Measurements from ENCODE around the gene CDK5RAP1. TPM values are rescaled to one million over a fixed set of nuclear protein-coding genes. Genes with fewer than 3 reads are reported as not detected.
A peak's percentile ranks its signal among the peaks of the same experiment; 100 is the strongest.

Gene CDK5RAP1
- total and polyA plus RNA-seq, 3 experiments from 2014 or later = 33.5 to 46.4 (median 41.6) TPM

GRCh38 chr20:33388268-33388667 lies 13.1 kb downstream of the CDK5RAP1 start:
- POLR2A ChIA-PET = no interaction called here
- CTCF ChIA-PET = no interaction called here
- H3K36me3 Mint-ChIP-seq = peaks cover 0 to 74% (median 17%) of the 10 kb centered on the region in 3 donors
- H3K27ac Mint-ChIP-seq = no peak overlapping the region
- H3K9me3 Mint-ChIP-seq = no peaks in the 10 kb centered on the region
- H3K27me3 Mint-ChIP-seq = no peaks in the 10 kb centered on the region
- H3K4me3 Mint-ChIP-seq = no peak overlapping the region
- no peaks in the 10 kb centered on the region for H3K4me1 ChIP-seq (ENCODE audit: insufficient read depth, low read length)
- no peak overlapping the region for H3K27ac ChIP-seq (ENCODE audit: low read depth, low read length)
- peaks cover 0 to 2% (median 0%) of the 10 kb centered on the region in 3 donors for H3K4me1 Mint-ChIP-seq
- H3K4me3 ChIP-seq (ENCODE audit: low read length) = no peak overlapping the region
- no peaks in the 10 kb centered on the region for H3K9me3 ChIP-seq (ENCODE audit: low read length)
- DNase-seq = no peak
- no peaks in the 10 kb centered on the region for H3K27me3 ChIP-seq (ENCODE audit: insufficient read depth, low read length, poor library complexity, severe bottlenecking)
- H3K36me3 ChIP-seq (ENCODE audit: insufficient read depth, low read length) = peaks cover 38% of the 10 kb centered on the region

- H3K4me1 ChIP-seq (ENCODE audit: insufficient read depth, low read length) = no peaks in the 10 kb centered on the region
- H3K4me1 Mint-ChIP-seq = no peaks in the 10 kb centered on the region
- no peak overlapping the region for H3K27ac ChIP-seq (ENCODE audit: low read depth, low read length)
- no peaks in the 10 kb centered on the region for H3K9me3 Mint-ChIP-seq
- no peaks in the 10 kb centered on the region for H3K27me3 ChIP-seq (ENCODE audit: insufficient read depth, low read length, poor library complexity, severe bottlenecking)
- no peaks in the 10 kb centered on the region for H3K27me3 Mint-ChIP-seq
- POLR2A ChIA-PET = no interaction called here
- peaks cover 1 to 68% (median 16%) of the 10 kb centered on the region in 3 donors for H3K36me3 Mint-ChIP-seq
- no peak for DNase-seq
- no peaks in the 10 kb centered on the region for H3K9me3 ChIP-seq (ENCODE audit: low read length)
- CTCF ChIA-PET = interaction anchor here (1.0 kb wide), 1 partner anchor 14 kb away, joined by 3 read pairs; no protein-coding TSS in a partner anchor
- no peak overlapping the region for H3K4me3 ChIP-seq (ENCODE audit: low read length)
- H3K36me3 ChIP-seq (ENCODE audit: insufficient read depth, low read length) = peaks cover 33% of the 10 kb centered on the region
- no peak overlapping the region for H3K4me3 Mint-ChIP-seq
- H3K27ac Mint-ChIP-seq = peak overlapping the region in 1 of 8 donors; percentile 10
Observed at GRCh38 chr20:33387177-33387576, 14.1 kb downstream of the CDK5RAP1 start.

- POLR2A ChIA-PET = no interaction called here
- Mint-ChIP-seq H3K4me3 (no peak overlapping the region), H3K36me3 (peaks cover 3 to 68% (median 13%) of the 10 kb centered on the region in 3 donors)
Observed at GRCh38 chr20:33386673-33387072, 14.6 kb downstream of the CDK5RAP1 start.

GRCh38 chr20:33377366-33377765 lies 24.0 kb downstream of the CDK5RAP1 start:
- POLR2A ChIA-PET = no interaction called here
- CTCF ChIA-PET = interaction anchor here (1.2 kb wide), 1 partner anchor 24 kb away, joined by 3 read pairs; the partner anchor contains the start of gene CDK5RAP1
- Histone ChIP-seq H3K4me1 (ENCODE audit: insufficient read depth, low read length) (no peaks in the 10 kb centered on the region), H3K9me3 (ENCODE audit: low read length) (no peaks in the 10 kb centered on the region), H3K27ac (ENCODE audit: low read depth, low read length) (no peak overlapping the region), H3K27me3 (ENCODE audit: insufficient read depth, low read length, poor library complexity, severe bottlenecking) (no peaks in the 10 kb centered on the region), H3K4me3 (ENCODE audit: low read length) (no peak overlapping the region), H3K36me3 (ENCODE audit: insufficient read depth, low read length) (peaks cover 29% of the 10 kb centered on the region)
- H3K36me3 Mint-ChIP-seq = peaks cover 17 to 75% (median 20%) of the 10 kb centered on the region in 3 donors
- no peaks in the 10 kb centered on the region for H3K9me3 Mint-ChIP-seq
- H3K4me1 Mint-ChIP-seq = peaks cover 11 to 17% (median 12%) of the 10 kb centered on the region in 3 donors
- peak overlapping the region in 4 of 8 donors; percentile 17 to 83 (median 54) for H3K27ac Mint-ChIP-seq
- H3K27me3 Mint-ChIP-seq = no peaks in the 10 kb centered on the region
- no peak overlapping the region for H3K4me3 Mint-ChIP-seq
- no peak for DNase-seq

More at GRCh38 chr20:33386673-33387072, 14.6 kb downstream of the CDK5RAP1 start:
- H3K4me1 Mint-ChIP-seq = no peaks in the 10 kb centered on the region
- no peaks in the 10 kb centered on the region for H3K9me3 Mint-ChIP-seq
- no peaks in the 10 kb centered on the region for H3K9me3 ChIP-seq (ENCODE audit: low read length)
- DNase-seq = no peak
- CTCF ChIA-PET = interaction anchor here (1.0 kb wide), 1 partner anchor 14 kb away, joined by 3 read pairs; no protein-coding TSS in a partner anchor
- no peaks in the 10 kb centered on the region for H3K4me1 ChIP-seq (ENCODE audit: insufficient read depth, low read length)
- peaks cover 31% of the 10 kb centered on the region for H3K36me3 ChIP-seq (ENCODE audit: insufficient read depth, low read length)
- peak overlapping the region in 1 of 8 donors; percentile 61 for H3K27ac Mint-ChIP-seq
- no peak overlapping the region for H3K4me3 ChIP-seq (ENCODE audit: low read length)
- H3K27ac ChIP-seq (ENCODE audit: low read depth, low read length) = no peak overlapping the region
- H3K27me3 ChIP-seq (ENCODE audit: insufficient read depth, low read length, poor library complexity, severe bottlenecking) = no peaks in the 10 kb centered on the region
- H3K27me3 Mint-ChIP-seq = no peaks in the 10 kb centered on the region

- peaks cover 13 to 80% (median 23%) of the 10 kb centered on the region in 3 donors for H3K36me3 Mint-ChIP-seq
- H3K9me3 ChIP-seq (ENCODE audit: low read length) = no peaks in the 10 kb centered on the region
- H3K27ac ChIP-seq (ENCODE audit: low read depth, low read length) = no peak overlapping the region
- POLR2A ChIA-PET = no interaction called here
- H3K27me3 ChIP-seq (ENCODE audit: insufficient read depth, low read length, poor library complexity, severe bottlenecking) = no peaks in the 10 kb centered on the region
- peak overlapping the region in 7 of 8 donors; percentile 64 to 99 (median 85) for H3K27ac Mint-ChIP-seq
- H3K27me3 Mint-ChIP-seq = no peaks in the 10 kb centered on the region
- H3K4me3 ChIP-seq (ENCODE audit: low read length) = no peak overlapping the region
- H3K9me3 Mint-ChIP-seq = no peaks in the 10 kb centered on the region
- no peak overlapping the region for H3K4me3 Mint-ChIP-seq
- H3K4me1 ChIP-seq (ENCODE audit: insufficient read depth, low read length) = peaks cover 17% of the 10 kb centered on the region
- peaks cover 20% of the 10 kb centered on the region for H3K36me3 ChIP-seq (ENCODE audit: insufficient read depth, low read length)
- peaks cover 27 to 39% (median 36%) of the 10 kb centered on the region in 3 donors for H3K4me1 Mint-ChIP-seq
- no peak for DNase-seq
- CTCF ChIA-PET = no interaction called here
Observed at GRCh38 chr20:33373735-33374605, 27.3 kb downstream of the CDK5RAP1 start.

GRCh38 chr20:33372993-33373441 lies 28.3 kb downstream of the CDK5RAP1 start:
- H3K27ac ChIP-seq (ENCODE audit: low read depth, low read length) = no peak overlapping the region
- CTCF ChIA-PET = interaction anchor here (0.6 to 0.9 kb wide), 2 partner anchors 14 to 415 kb away, joined by 3 read pairs; no protein-coding TSS in a partner anchor
- H3K36me3 ChIP-seq (ENCODE audit: insufficient read depth, low read length) = peaks cover 20% of the 10 kb centered on the region

GRCh38 chr20:33370291-33370690 lies 31.0 kb downstream of the CDK5RAP1 start:
- peak; percentile 48 to 85 (median 76) for DNase-seq
- Mint-ChIP-seq H3K36me3 (peaks cover 9 to 77% (median 26%) of the 10 kb centered on the region in 3 donors), H3K27ac (peak overlapping the region; percentile 62 to 99 (median 98)), H3K9me3 (no peaks in the 10 kb centered on the region), H3K4me1 (peaks cover 27 to 42% (median 36%) of the 10 kb centered on the region in 3 donors), H3K27me3 (no peaks in the 10 kb centered on the region), H3K4me3 (peak overlapping the region; percentile 11 to 90 (median 71))
- CTCF ChIA-PET = no interaction called here
- H3K27me3 ChIP-seq (ENCODE audit: insufficient read depth, low read length, poor library complexity, severe bottlenecking) = no peaks in the 10 kb centered on the region
- POLR2A ChIA-PET = no interaction called here
- H3K27ac ChIP-seq (ENCODE audit: low read depth, low read length) = peak overlapping the region; percentile 87
- peaks cover 35% of the 10 kb centered on the region for H3K36me3 ChIP-seq (ENCODE audit: insufficient read depth, low read length)
- H3K4me1 ChIP-seq (ENCODE audit: insufficient read depth, low read length) = peaks cover 17% of the 10 kb centered on the region
- no peak overlapping the region for H3K4me3 ChIP-seq (ENCODE audit: low read length)
- H3K9me3 ChIP-seq (ENCODE audit: low read length) = no peaks in the 10 kb centered on the region

More at GRCh38 chr20:33372993-33373441, 28.3 kb downstream of the CDK5RAP1 start:
- no peak for DNase-seq
- no peaks in the 10 kb centered on the region for H3K27me3 Mint-ChIP-seq
- peaks cover 9 to 74% (median 19%) of the 10 kb centered on the region in 3 donors for H3K36me3 Mint-ChIP-seq
- peak overlapping the region in 4 of 7 donors; percentile 6 to 60 (median 48) for H3K4me3 Mint-ChIP-seq
- POLR2A ChIA-PET = interaction anchor here (0.7 kb wide), 1 partner anchor 12 kb away, joined by 4 read pairs; no protein-coding TSS in a partner anchor
- Histone ChIP-seq H3K4me1 (ENCODE audit: insufficient read depth, low read length) (peaks cover 17% of the 10 kb centered on the region), H3K27me3 (ENCODE audit: insufficient read depth, low read length, poor library complexity, severe bottlenecking) (no peaks in the 10 kb centered on the region), H3K9me3 (ENCODE audit: low read length) (no peaks in the 10 kb centered on the region), H3K4me3 (ENCODE audit: low read length) (no peak overlapping the region)
- peaks cover 27 to 38% (median 36%) of the 10 kb centered on the region in 3 donors for H3K4me1 Mint-ChIP-seq
- H3K9me3 Mint-ChIP-seq = no peaks in the 10 kb centered on the region
- peak overlapping the region; percentile 75 to 99 (median 94) for H3K27ac Mint-ChIP-seq

- CTCF ChIA-PET = no interaction called here
- H3K36me3 Mint-ChIP-seq = peaks cover 0 to 86% (median 39%) of the 10 kb centered on the region in 3 donors
- H3K4me1 Mint-ChIP-seq = peaks cover 0 to 7% (median 1%) of the 10 kb centered on the region in 3 donors
- H3K9me3 Mint-ChIP-seq = no peaks in the 10 kb centered on the region
- Histone ChIP-seq H3K4me3 (ENCODE audit: low read length) (no peak overlapping the region), H3K27ac (ENCODE audit: low read depth, low read length) (no peak overlapping the region), H3K4me1 (ENCODE audit: insufficient read depth, low read length) (no peaks in the 10 kb centered on the region), H3K27me3 (ENCODE audit: insufficient read depth, low read length, poor library complexity, severe bottlenecking) (no peaks in the 10 kb centered on the region), H3K36me3 (ENCODE audit: insufficient read depth, low read length) (peaks cover 55% of the 10 kb centered on the region), H3K9me3 (ENCODE audit: low read length) (no peaks in the 10 kb centered on the region)
- H3K27me3 Mint-ChIP-seq = no peaks in the 10 kb centered on the region
- no peak for DNase-seq
- H3K27ac Mint-ChIP-seq = peak overlapping the region in 3 of 8 donors; percentile 17 to 61 (median 59)
- POLR2A ChIA-PET = no interaction called here
- no peak overlapping the region for H3K4me3 Mint-ChIP-seq
Observed at GRCh38 chr20:33362898-33363297, 38.4 kb downstream of the CDK5RAP1 start.
